Measurements from ENCODE around the gene ZNF761.
A peak's percentile ranks its signal among the peaks of the same experiment; 100 is the strongest.
"Not testable (repeated sequence)": the region's sequence is repeated elsewhere in the genome, so short reads cannot be mapped to it uniquely, and the experiment has no call there.

ZNF761 gene

DNA sequence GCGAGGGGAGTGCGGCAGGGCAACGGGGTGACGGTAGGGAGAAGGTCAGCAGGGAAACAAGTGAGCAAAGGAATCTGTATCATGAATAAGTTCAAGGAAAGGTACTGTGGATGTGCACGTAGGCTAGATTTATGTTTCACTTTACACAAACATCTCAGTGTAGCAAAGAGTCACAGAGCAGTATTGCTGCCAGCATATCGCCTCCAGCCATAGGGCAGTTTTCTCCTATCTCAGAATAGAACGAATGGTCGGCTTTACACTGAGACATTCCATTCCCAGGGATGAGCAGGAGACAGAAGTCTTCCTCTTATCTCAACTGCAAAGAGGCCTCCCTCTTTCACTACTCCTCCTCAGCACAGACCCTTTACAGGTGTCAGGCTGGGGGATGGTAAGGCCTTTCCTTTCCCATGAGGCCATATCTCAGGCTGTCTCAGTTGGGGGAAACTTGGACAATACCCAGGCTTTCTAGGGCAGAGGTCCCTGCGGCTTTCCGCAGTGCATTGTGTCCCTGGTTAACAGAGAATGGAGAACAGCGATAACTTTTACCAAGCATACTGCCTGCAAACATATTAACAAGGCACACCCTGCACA lies 28.4 kb downstream of the ZNF761 start:
- not testable (repeated sequence) for DNase-seq

DNA sequence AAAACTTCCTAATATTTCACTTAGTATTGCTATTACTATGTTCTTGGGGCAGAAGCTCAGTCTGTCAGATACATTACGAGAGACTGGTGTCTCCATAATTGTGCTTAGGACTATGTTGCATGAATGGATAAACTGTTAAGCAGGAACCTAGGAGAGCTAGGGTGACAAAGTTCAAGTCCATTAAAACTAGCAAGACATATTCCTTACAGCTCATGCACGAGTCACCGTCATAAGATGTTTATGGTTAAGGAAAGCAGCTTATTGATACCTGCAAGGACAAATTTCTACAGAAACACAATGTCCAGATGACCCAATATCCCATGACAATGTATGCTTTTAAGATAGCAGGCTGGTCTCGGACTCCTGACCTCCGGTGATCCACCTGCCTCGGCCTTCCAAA lies 30.1 kb downstream of the ZNF761 start:
- DNase-seq, result no peak

DNA sequence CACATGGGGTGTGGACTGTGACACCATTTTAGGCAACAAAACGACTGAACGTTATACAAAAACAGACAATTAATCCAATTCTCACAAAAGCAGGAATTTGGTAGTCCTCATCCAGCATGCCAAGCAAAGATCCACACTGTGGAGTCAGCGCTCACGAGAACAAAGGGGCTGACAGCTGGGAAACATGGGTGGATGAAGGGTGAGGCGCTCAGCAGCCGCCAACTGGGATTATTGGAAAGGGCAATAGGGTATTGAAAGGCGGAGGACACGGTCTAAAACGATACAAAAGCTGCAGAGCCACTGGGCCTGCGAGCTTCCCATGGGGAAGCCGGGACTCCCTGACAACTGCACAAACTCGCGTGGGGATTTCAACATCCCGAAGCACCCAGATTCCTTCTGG lies 31.1 kb downstream of the ZNF761 start:
- no peak for DNase-seq

DNA sequence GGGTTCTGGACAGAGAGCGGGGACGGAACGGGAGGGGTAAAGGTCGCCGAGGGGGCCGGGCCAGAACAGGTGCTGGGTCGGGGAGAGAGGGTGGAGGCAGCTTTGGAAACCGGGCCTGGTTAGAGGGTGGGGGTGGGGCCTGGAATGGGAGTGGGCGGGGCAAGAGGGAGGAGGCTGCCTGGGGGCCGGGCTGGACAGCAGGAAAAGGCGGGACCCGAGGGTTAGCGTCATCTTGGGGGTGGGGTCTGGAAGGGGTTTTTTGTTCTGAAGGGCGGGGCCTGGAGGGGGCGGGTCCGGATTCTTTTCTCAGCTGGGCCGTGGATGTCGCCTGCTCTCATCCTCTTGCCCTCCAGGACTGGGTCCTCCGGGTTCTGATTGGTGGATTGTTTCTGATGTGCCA lies 31.5 kb downstream of the ZNF761 start:
- DNase-seq, result no peak

- DNase-seq, result no peak
Measured at GRCh38 chr19:53466726-53467484, 35.1 kb downstream of the ZNF761 start.

GRCh38 chr19:53467485-53468262 lies 35.9 kb downstream of the ZNF761 start, which contains the start of gene ZNF813:
Gene ZNF813 (plus strand): TSS chr19:53467733. CDS start chr19:53483823, 16,090 bp downstream.
- DNase-seq, result peak; percentile 92

DNA sequence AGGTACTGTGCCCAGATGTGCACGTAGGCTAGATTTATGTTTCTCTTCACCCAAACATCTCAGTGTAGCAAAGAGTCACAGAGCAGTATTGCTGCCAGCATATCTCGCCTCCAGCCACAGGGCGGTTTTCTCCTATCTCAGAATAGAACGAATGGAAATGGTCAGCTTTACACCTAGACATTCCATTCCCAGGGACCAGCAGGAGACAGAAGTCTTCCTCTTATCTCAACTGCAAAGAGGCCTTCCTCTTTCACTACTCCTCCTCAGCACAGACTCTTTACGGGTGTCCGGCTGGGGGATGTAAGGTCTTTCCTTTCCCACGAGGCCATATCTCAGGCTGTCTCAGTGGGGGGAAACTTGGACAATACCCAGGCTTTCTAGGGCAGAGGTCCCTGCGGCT lies 36.8 kb downstream of the ZNF761 start:
- not testable (repeated sequence) for DNase-seq

- no peak for DNase-seq
Measured at GRCh38 chr19:53471916-53472315, 40.1 kb downstream of the ZNF761 start.

DNA sequence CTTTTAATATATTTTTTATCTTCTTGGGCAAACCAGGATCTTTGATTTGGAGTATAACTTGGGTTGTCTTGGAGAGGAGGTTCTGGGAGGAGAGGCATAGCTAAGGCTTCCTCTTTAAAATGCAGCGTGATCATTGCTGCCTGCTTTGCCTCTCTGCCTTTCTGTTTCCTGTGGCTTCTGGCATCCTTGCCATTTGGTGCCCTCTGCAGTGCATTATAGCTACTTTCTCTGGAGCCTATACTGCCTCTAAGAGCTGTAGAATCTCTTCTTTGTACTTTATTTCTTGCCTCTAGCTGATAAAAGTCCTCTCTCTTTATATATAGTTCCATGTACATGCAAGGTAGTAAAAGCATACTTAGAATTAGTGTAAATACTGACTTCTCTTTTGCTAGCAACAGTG lies 43.0 kb downstream of the ZNF761 start:
- DNase-seq, result not testable (repeated sequence)

- DNase-seq, result not testable (repeated sequence)
Measured at GRCh38 chr19:53475470-53475869, 43.7 kb downstream of the ZNF761 start.

DNA sequence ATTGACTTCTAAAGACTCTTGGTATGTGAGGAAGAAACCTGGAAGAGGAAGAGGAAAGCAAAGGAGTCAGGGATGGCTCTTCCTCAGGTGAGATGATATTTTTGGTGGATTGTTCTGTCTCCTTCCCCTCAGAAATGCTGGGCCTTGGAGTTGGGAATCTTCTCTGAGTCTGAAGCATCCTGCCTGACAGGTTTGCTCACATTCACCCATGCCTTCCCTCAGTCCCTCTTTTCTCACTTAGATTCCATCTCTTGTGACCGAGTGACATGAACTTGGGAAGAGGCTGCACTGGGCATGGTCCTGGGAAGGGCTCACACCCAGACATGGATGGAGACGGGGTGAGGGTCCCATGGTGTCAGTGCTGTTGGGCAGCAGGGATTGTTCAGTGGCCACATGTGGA lies 52.0 kb downstream of the ZNF761 start:
- DNase-seq, result not testable (repeated sequence)

GRCh38 chr19:53485046-53486004 lies 53.5 kb downstream of the ZNF761 start:
- DNase-seq, result no peak

- no peak for DNase-seq
Measured at GRCh38 chr19:53492153-53492552, 60.4 kb downstream of the ZNF761 start.

GRCh38 chr19:53497311-53498023 lies 65.7 kb downstream of the ZNF761 start:
- not testable (repeated sequence) for DNase-seq

GRCh38 chr19:53498024-53498395 lies 66.2 kb downstream of the ZNF761 start:
- DNase-seq, result not testable (repeated sequence)

GRCh38 chr19:53503151-53503550 lies 71.4 kb downstream of the ZNF761 start:
- not testable (repeated sequence) for DNase-seq

DNA sequence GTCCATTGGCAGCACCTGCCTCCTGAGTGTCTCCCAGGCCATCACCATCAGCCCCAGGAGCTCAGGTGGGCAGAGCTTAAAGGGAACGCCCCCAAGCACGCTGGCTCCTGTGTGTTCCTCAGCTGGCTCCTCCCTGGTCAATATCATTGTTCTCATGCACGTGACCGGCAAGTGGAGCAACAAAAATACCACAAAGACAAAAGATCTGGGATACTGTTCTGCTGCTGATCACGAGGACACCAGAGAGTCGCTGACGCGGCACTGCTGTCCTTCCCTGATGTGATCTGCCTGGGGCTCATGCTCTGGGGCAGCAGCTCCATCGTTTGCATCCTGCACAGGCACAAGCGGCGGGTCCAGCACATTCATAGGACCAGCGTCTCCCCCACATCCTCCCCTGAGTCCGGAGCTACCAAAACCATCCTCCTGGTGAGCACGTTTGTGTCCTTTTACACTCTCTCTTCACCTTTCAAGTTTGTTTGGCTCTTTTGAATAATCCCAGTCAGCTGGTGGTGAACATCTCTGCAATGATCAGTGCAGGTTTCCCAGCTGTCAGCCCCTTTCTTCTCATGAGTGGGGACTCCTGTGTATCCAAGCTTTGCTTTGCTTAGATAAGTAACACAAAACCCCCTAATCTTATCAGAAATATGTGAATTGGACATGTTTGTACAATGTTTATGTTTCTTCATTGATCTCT lies 72.0 kb downstream of the ZNF761 start:
- not testable (repeated sequence) for DNase-seq

GRCh38 chr19:53504365-53504703 lies 72.5 kb downstream of the ZNF761 start:
- DNase-seq, result not testable (repeated sequence)

- no peak for DNase-seq
Measured at GRCh38 chr19:53504885-53505284, 73.1 kb downstream of the ZNF761 start.

GRCh38 chr19:53506728-53507127 lies 74.9 kb downstream of the ZNF761 start:
- no peak for DNase-seq

Data from CD4-positive, alpha-beta T cell treated with Interleukin-15 for 1 hour (primary cell).